ENCODE measurements around the gene ARHGEF17. TPM values are rescaled to one million over a fixed set of nuclear protein-coding genes. Genes with fewer than 3 reads are reported as not detected.
A peak's percentile ranks its signal among the peaks of the same experiment; 100 is the strongest.

Gene ARHGEF17
- total RNA-seq, 1 donor from 2014 or later: 104 TPM

DNA sequence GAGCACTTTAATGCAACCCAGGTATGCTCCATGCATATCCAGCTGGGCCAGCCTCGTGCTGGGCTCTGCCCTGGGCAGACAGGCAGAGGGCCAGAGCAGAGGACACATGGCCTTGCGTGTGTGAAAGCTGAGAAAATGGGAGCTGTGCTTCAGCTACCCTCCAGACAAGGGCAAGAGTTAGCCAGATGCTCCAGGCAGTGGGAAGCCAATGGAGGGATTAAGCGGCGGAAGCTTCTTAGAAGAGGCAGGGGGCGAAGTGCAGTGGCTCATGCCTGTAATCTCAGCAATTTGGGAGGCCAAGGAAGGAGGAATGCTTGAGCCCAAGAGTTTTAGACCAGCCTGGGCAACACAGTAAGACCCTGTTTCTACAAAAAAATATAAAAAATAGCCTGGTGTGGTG lies 9.8 kb upstream of the ARHGEF17 start:
- TF ChIP-seq, protein P1, sequence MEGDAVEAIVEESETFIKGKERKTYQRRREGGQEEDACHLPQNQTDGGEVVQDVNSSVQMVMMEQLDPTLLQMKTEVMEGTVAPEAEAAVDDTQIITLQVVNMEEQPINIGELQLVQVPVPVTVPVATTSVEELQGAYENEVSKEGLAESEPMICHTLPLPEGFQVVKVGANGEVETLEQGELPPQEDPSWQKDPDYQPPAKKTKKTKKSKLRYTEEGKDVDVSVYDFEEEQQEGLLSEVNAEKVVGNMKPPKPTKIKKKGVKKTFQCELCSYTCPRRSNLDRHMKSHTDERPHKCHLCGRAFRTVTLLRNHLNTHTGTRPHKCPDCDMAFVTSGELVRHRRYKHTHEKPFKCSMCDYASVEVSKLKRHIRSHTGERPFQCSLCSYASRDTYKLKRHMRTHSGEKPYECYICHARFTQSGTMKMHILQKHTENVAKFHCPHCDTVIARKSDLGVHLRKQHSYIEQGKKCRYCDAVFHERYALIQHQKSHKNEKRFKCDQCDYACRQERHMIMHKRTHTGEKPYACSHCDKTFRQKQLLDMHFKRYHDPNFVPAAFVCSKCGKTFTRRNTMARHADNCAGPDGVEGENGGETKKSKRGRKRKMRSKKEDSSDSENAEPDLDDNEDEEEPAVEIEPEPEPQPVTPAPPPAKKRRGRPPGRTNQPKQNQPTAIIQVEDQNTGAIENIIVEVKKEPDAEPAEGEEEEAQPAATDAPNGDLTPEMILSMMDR (IDR thresholded peaks at IDR 0.05): no peak
- H3K36me3 Mint-ChIP-seq (ENCODE audit: unreplicated experiment): no peaks in the 10 kb centered on the region
- no peak for DNase-seq (ENCODE audit: extremely low spot score, unreplicated experiment)
- H3K4me1 Mint-ChIP-seq (ENCODE audit: unreplicated experiment): peaks cover 8% of the 10 kb centered on the region
- H3K27ac Mint-ChIP-seq (ENCODE audit: unreplicated experiment): no peak overlapping the region
- H3K27me3 Mint-ChIP-seq (ENCODE audit: unreplicated experiment): no peaks in the 10 kb centered on the region
- H3K4me3 Mint-ChIP-seq (ENCODE audit: unreplicated experiment): no peak overlapping the region
- H3K9me3 Mint-ChIP-seq (ENCODE audit: unreplicated experiment): no peaks in the 10 kb centered on the region

DNA sequence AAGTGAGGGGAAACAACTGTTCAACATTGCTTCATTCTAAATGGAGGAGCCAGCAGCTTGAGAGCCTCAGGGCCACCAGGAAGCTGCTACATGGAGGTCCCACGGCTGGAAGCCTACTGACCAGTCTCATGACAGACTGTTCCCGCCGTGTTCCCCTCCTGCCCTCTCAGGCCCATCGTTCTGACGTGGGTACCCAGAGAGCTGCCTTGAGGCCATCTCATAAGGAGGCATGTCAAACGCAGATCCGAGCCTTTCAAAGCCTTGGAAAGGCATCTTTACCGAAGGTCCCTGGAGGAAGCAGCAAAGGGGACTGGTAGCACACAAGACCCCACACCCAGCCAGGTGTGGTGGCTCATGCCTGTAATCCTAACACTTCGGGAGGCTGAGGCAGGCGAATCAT lies 8.3 kb upstream of the ARHGEF17 start:
- no peak for DNase-seq (ENCODE audit: extremely low spot score, unreplicated experiment)
- TF ChIP-seq, protein P1 (IDR thresholded peaks at IDR 0.05): no peak
- no peak overlapping the region for H3K27ac Mint-ChIP-seq (ENCODE audit: unreplicated experiment)

DNA sequence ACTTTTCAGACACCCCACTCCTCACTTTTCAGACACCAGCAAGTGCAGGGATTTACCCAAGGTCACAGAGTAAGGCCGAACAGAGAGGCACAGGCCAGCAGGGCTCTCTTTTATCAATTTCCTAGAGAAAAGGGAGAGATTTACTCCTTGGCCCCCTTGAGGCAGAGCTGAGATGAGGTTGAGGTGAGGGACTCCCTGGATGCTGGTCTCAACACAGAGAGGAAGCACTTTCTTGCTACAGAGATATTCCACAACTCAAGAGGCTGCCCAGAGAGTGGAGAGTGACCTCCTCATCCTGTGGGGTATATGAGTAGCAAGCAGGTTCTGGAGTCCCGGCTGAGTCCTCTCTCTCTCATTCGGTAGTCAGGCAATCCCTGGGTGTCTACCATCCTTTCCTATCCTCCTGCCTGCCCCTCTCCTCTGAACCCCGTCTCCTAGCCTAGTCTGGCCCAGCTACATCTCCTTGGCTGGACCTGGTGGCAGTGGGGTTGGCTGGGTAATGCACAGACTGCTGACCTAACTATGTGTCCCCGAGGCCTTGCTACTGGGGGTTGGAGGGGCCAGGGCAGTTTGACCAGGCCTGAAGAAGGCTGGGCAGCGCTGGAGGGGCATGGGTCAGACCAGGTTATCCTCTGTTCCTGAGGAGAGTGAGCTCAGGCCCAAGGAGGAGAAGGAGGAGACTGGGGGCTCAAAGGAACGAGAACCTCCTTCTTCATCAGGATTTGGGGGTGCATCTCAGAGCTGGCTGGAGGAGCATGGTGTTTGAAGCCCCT lies 1.8 kb upstream of the ARHGEF17 start:
- H3K4me3 Mint-ChIP-seq (ENCODE audit: unreplicated experiment): no peak overlapping the region
- H3K9me3 Mint-ChIP-seq (ENCODE audit: unreplicated experiment): no peaks in the 10 kb centered on the region
- no peak for DNase-seq (ENCODE audit: extremely low spot score, unreplicated experiment)
- H3K27me3 Mint-ChIP-seq (ENCODE audit: unreplicated experiment): no peaks in the 10 kb centered on the region
- TF ChIP-seq, protein P1 (IDR thresholded peaks at IDR 0.05): no peak
- H3K27ac Mint-ChIP-seq (ENCODE audit: unreplicated experiment): peak overlapping the region; percentile 90
- peaks cover 24% of the 10 kb centered on the region for H3K4me1 Mint-ChIP-seq (ENCODE audit: unreplicated experiment)
- H3K36me3 Mint-ChIP-seq (ENCODE audit: unreplicated experiment): no peaks in the 10 kb centered on the region

More for the DNA sequence above, 8.3 kb upstream of the ARHGEF17 start:
- Mint-ChIP-seq H3K9me3 (ENCODE audit: unreplicated experiment) (no peaks in the 10 kb centered on the region), H3K27me3 (ENCODE audit: unreplicated experiment) (no peaks in the 10 kb centered on the region), H3K4me1 (ENCODE audit: unreplicated experiment) (peaks cover 8% of the 10 kb centered on the region), H3K4me3 (ENCODE audit: unreplicated experiment) (no peak overlapping the region), H3K36me3 (ENCODE audit: unreplicated experiment) (no peaks in the 10 kb centered on the region)

DNA sequence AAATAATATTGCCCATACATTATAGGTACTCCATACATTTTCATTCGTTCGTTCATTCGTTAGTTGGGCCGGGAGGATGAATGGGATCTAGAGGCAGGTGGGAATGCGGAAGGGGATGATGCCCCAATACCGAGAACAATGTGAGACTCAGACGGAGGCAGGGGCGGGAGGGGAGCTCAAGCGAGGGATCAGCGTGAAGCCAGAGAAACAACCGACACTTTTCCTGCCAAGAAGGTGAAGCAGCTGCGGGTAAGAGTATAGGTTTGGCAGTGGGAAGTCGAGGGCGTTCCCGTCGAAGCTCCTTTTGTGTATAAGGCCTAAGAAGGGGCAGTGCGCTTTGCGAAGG lies 1.1 kb upstream of the ARHGEF17 start:
- Mint-ChIP-seq H3K4me1 (ENCODE audit: unreplicated experiment) (peaks cover 31% of the 10 kb centered on the region), H3K27me3 (ENCODE audit: unreplicated experiment) (no peaks in the 10 kb centered on the region), H3K4me3 (ENCODE audit: unreplicated experiment) (peak overlapping the region; percentile 76), H3K9me3 (ENCODE audit: unreplicated experiment) (no peaks in the 10 kb centered on the region), H3K27ac (ENCODE audit: unreplicated experiment) (peak overlapping the region; percentile 90), H3K36me3 (ENCODE audit: unreplicated experiment) (no peaks in the 10 kb centered on the region)
- TF ChIP-seq, protein P1 (IDR thresholded peaks at IDR 0.05): no peak
- DNase-seq (ENCODE audit: extremely low spot score, unreplicated experiment): no peak

DNA sequence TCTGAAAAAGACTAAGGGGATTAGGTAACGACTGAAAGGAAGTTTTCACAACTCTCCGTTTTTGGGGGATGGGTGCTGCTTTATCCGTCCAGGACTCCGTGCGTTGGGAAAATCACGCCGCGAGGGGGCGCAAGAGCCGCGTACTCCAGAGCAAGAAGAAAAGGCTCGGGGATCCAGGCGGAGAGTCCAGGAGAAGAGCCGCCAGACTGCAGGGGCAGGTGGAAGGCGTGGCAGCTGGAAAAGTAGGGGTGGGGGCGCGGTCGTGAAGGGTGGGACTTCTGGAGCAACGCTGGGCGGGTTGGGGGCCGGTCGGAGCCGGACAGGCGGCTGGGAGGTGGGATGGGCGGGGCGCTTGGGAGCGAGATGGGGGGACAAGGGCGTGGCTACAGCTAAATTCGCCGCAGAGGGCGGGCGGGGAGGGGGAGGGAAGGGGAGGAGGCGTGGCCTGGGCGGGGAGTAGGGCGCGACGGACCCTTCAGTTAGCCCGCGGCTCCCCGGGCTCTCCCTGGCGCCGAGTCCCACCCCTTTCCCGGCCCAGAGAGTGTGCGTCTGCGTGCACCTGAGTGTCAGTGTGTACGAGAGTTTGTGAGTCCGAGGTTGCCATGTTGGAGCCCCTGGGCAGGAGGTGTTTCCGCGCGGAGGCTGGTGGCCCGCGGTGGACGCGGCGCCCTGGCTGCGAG lies 613 bp upstream of the ARHGEF17 start:
- peak overlapping the region; percentile 76 for H3K4me3 Mint-ChIP-seq (ENCODE audit: unreplicated experiment)
- H3K27me3 Mint-ChIP-seq (ENCODE audit: unreplicated experiment): no peaks in the 10 kb centered on the region
- TF ChIP-seq, protein P1 (IDR thresholded peaks at IDR 0.05): peak; percentile 84
- peak overlapping the region; percentile 90 for H3K27ac Mint-ChIP-seq (ENCODE audit: unreplicated experiment)
- H3K4me1 Mint-ChIP-seq (ENCODE audit: unreplicated experiment): peaks cover 36% of the 10 kb centered on the region
- peak; percentile 99 for DNase-seq (ENCODE audit: extremely low spot score, unreplicated experiment)
- H3K36me3 Mint-ChIP-seq (ENCODE audit: unreplicated experiment): no peaks in the 10 kb centered on the region
- H3K9me3 Mint-ChIP-seq (ENCODE audit: unreplicated experiment): no peaks in the 10 kb centered on the region
